Gastrocnemius medialis (tissue), 4 donors: Measurements from ENCODE around the gene GNL1. TPM values are rescaled to one million over a fixed set of nuclear protein-coding genes. Genes with fewer than 3 reads are reported as not detected.
A peak's percentile ranks its signal among the peaks of the same experiment; 100 is the strongest.

Experiments
- ATAC-seq, 2 donors: fragments of 150-250 bp; one replicate each; pipeline ENCODE4 v1.9.1; 2016
- DNase-seq, 2 donors: peaks; one replicate each; pipeline ENCODE4 v3.0.0-alpha.2; 2019
- H3K27ac ChIP-seq, 4 donors: fragments of 200-600 bp; sonication (generic); 1 replicate in 1 of 4; 2 replicates in 3 of 4; pipeline ENCODE4 v1.5.1; 2016 to 2018; ENCODE audit warnings: mild to moderate bottlenecking in 2 of 4, moderate library complexity in 1 of 4
- H3K27me3 ChIP-seq, 3 donors: fragments of 200-600 bp; sonication (generic) in 2 of 3; 1 replicate in 1 of 3; 2 replicates in 2 of 3; pipeline versions ENCODE4 v1.5.1 to v1.6.0; 2016 to 2019; ENCODE audit warnings: mild to moderate bottlenecking in 1 of 3, moderate library complexity in 1 of 3
- H3K36me3 ChIP-seq, 2 donors: fragments of 200-600 bp; sonication (generic) in 1 of 2; one replicate each; pipeline ENCODE4 v1.5.1; 2017 to 2018
- H3K4me1 ChIP-seq, 2 donors: fragments of 200-600 bp; sonication (generic) in 1 of 2; one replicate each; pipeline ENCODE4 v1.5.1; 2016 to 2017; ENCODE audit warnings: mild to moderate bottlenecking in 2 of 2
- H3K4me3 ChIP-seq, 4 donors: fragments of 200-600 bp; sonication (generic) in 3 of 4; 1 replicate in 1 of 4; 2 replicates in 3 of 4; pipeline ENCODE4 v1.5.1; 2016 to 2019; ENCODE audit warnings: mild to moderate bottlenecking in 2 of 4
- H3K9me3 ChIP-seq, 3 donors: fragments of 200-600 bp; sonication (generic) in 2 of 3; 1 replicate in 1 of 3; 2 replicates in 2 of 3; pipeline ENCODE4 v1.5.1; 2016 to 2019
- CTCF ChIP-seq, 5 experiments: fragments of 450-650 bp in 3 of 5; fragments of 200-600 bp in 2 of 5; sonication (generic) in 2 of 5; IDR thresholded peaks in 4 of 5; conservative IDR thresholded peaks in 1 of 5; 1 replicate in 4 of 5; 2 replicates in 1 of 5; pipeline ENCODE4 v1.5.1; 2016 to 2019; ENCODE audit warnings: antibody characterized with exemption in 5 of 5, mild to moderate bottlenecking in 3 of 5, moderate library complexity in 3 of 5
- POLR2A ChIP-seq, 2 donors: fragments of 450-650 bp; IDR thresholded peaks; one replicate each; pipeline ENCODE4 v1.6.1; 2017; ENCODE audit warnings: antibody characterized with exemption in 2 of 2, mild to moderate bottlenecking in 2 of 2, moderate library complexity in 2 of 2
- in situ Hi-C, 4 donors: fragments of 200-750 bp; cut with MboI; loops; one replicate each; pipeline versions ENCODE4 v1.15.0 to v1.8.0; 2017; ENCODE audit warnings: low sequenced_read_pairs in 4 of 4
- intact Hi-C: fragments of 100-400 bp; cut with DNase I; formaldehyde crosslinking; loops from one replicate; pipeline ENCODE4 v1.15.1; 2023; ENCODE audit warnings: low total_unique reads
- total RNA-seq, 4 donors: library from RNA; depleted of rRNA; stranded (reverse); fragments of >200 nt; gene quantifications; one replicate each; pipeline versions ENCODE4 v1.1.0 to v1.2.3, GENCODE V29; 2016

Gene GNL1
- total RNA-seq, 4 donors from 2014 or later, result 13.2 to 16.0 (median 14.9) TPM

- intact Hi-C loops, result no loop called here
- DNase-seq (no peak), ATAC-seq (no peak)
- peaks cover 0 to 12% of the 10 kb centered on the region in 2 donors for H3K36me3 ChIP-seq
- no peak overlapping the region for H3K4me3 ChIP-seq
- in situ Hi-C loops, result no loop called here
- H3K9me3 ChIP-seq, result no peaks in the 10 kb centered on the region
- no peak overlapping the region for H3K27ac ChIP-seq
- peaks cover 16 to 19% of the 10 kb centered on the region in 2 donors for H3K4me1 ChIP-seq
- H3K27me3 ChIP-seq, result no peaks in the 10 kb centered on the region
- no peak for TF ChIP-seq POLR2A (IDR thresholded peaks at IDR 0.05)
- TF ChIP-seq CTCF (IDR thresholded peaks at IDR 0.05 in 4 of 5, conservative IDR thresholded peaks at IDR 0.05 in 1 of 5), result no peak
These were observed 9.5 kb upstream of the GNL1 start for GRCh38 chr6:30565772-30566171.

DNA sequence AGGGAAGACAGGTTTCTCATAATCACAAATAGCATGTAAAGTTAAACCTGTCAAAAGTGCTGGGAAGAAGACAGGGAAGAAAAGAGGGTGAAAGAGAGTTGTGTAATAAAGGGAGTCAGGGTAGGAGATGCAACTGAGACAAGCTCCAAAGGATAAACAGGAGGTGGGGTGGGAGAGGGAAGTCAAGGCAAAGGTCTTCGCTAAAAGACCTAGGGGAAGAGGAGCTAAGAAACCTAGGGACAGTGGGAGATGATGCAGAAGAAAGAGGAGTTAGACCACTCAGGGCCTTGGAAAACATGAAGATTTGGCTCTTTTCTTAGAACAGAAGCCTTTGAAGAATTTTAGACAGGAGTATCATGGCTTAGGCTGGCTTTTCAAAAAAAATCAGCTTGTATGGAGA is 7.8 kb upstream of the GNL1 start:
- intact Hi-C loops (no loop called here), in situ Hi-C loops (no loop called here)
- ATAC-seq (no peak), DNase-seq (no peak)
- no peaks in the 10 kb centered on the region for H3K9me3 ChIP-seq
- peaks cover 3 to 4% of the 10 kb centered on the region in 2 donors for H3K4me1 ChIP-seq
- H3K36me3 ChIP-seq, result peaks cover 0 to 12% of the 10 kb centered on the region in 2 donors
- H3K4me3 ChIP-seq, result no peak overlapping the region
- H3K27ac ChIP-seq, result no peak overlapping the region
- no peaks in the 10 kb centered on the region for H3K27me3 ChIP-seq
- no peak for TF ChIP-seq POLR2A (IDR thresholded peaks at IDR 0.05)
- TF ChIP-seq CTCF (IDR thresholded peaks at IDR 0.05 in 4 of 5, conservative IDR thresholded peaks at IDR 0.05 in 1 of 5), result no peak

GRCh38 chr6:30562470-30563425 is 6.5 kb upstream of the GNL1 start:
- intact Hi-C loops, result no loop called here
- DNase-seq, result no peak

DNA sequence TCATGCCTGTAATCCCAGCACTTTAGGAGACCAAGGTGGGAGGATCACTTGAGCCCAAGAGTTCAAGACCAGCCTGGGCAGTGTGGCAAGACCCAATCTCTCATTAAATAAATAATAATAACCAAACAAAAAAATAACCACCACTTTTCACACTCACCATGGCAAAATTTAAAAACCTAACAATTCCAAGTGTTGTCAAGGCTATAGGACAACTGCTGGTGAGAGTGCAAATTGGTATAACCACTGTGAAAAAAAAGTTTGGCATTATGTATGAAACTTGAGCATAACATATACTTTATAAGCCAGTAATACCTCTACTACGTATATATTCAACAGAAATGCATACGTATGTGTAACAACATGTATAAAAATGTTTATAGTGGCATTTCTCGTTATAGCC is 4.6 kb upstream of the GNL1 start:
- H3K27ac ChIP-seq, result no peak overlapping the region
- DNase-seq, result no peak
- intact Hi-C loops, result no loop called here
- peaks cover 8 to 12% of the 10 kb centered on the region in 2 donors for H3K4me1 ChIP-seq
- ATAC-seq, result no peak
- H3K4me3 ChIP-seq, result no peak overlapping the region
- in situ Hi-C loops, result no loop called here
- no peak for TF ChIP-seq POLR2A (IDR thresholded peaks at IDR 0.05)
- TF ChIP-seq CTCF (IDR thresholded peaks at IDR 0.05 in 4 of 5, conservative IDR thresholded peaks at IDR 0.05 in 1 of 5), result no peak
- peaks cover 0 to 12% of the 10 kb centered on the region in 2 donors for H3K36me3 ChIP-seq
- no peaks in the 10 kb centered on the region for H3K27me3 ChIP-seq
- H3K9me3 ChIP-seq, result no peaks in the 10 kb centered on the region

More at GRCh38 chr6:30562470-30563425, 6.5 kb upstream of the GNL1 start:
- in situ Hi-C loops, result no loop called here
- no peaks in the 10 kb centered on the region for H3K27me3 ChIP-seq
- H3K4me3 ChIP-seq, result no peak overlapping the region
- no peak for TF ChIP-seq POLR2A (IDR thresholded peaks at IDR 0.05)
- no peak for TF ChIP-seq CTCF (IDR thresholded peaks at IDR 0.05 in 4 of 5, conservative IDR thresholded peaks at IDR 0.05 in 1 of 5)
- no peaks in the 10 kb centered on the region for H3K9me3 ChIP-seq
- ATAC-seq, result peak in 1 of 2 donors; percentile 65
- no peak overlapping the region for H3K27ac ChIP-seq
- peaks cover 6 to 7% of the 10 kb centered on the region in 2 donors for H3K4me1 ChIP-seq
- peaks cover 0 to 12% of the 10 kb centered on the region in 2 donors for H3K36me3 ChIP-seq
